Right kidney (tissue), 1 donor: ENCODE data around the gene CMTM7.

Experiments used
- DNase-seq: peaks from one replicate; pipeline ENCODE4 v3.0.0-alpha.2; 2016

Gene CMTM7

DNA sequence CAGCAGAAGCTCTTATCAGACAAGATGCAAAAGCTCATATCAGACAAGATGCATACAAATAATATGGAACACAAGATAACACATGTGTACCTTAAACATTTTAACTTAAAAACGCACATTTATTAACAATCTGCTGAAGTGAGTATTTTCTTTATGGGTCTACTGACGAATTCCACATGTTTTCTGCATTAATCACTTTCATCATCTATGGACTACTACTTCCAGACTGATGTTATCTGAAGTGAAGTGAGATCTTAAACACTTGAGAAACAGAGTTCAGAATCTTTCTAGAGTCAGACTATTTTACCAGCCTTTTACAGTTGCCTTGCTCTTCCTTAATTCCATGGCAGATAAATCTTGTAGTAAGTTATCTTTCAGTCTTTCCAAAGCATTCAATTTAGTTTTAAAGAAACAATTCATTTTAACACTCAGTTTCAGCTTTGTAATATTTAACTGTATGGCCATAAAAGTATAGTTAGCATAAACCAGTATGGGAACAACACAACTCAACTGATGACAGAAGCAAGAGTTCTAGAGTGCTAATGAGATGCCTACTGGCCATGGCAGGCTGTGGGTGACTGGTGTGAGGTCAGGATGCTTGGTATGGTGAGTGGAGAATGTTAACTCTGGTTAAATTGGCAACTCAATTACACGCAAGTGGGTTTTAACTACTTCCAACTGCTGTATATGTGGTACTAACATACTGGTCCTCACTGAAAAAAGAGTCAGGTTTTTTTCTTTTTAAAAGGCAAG, 101.2 kb downstream of the CMTM7 start:
- no peak for DNase-seq

DNA sequence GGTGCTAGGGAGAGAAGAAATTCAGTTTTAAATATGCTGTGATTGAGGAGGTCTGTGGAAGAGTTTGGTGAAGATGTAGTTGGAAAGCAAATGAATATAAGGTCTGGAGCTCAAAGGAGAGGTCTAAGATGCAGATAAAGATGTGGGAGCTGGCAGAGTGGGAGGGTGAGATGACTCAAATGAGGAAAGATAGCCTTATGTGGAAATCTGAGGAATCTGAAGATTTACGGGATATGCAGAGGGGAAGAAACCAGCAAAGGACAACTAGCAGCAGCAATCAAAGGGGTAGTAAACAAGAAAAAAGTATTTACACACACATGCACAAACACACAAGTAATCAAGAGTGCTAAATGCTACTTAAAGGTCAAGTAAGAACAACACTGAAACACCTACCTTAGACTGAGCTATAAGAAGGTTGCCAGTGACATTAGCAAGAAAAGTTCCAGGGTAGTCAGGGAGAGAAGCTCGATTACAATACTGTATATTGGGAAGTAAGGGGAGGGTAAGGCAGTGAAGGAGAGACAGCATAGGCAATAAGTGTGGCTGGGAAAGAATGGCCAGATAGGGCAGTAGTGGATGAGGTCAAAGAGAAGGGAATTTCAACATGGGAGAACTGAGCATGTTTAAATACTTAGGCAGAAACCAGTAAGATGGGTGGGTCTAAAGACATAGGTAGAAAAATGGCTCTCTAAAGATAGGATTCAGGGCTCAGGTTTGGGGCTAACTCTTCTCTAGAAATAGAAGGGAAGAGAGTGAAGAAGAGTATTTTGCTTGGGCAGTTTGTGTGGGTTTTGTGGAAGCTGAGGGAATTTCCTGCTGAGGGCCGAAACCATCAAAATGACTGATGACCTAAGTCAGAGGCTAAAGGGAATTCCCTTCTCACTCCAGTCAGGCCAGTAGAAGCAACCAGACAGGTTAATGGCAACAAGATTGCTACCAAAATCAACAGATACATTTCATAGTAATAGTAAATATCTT, 102.1 kb downstream of the CMTM7 start:
- no peak for DNase-seq

DNA sequence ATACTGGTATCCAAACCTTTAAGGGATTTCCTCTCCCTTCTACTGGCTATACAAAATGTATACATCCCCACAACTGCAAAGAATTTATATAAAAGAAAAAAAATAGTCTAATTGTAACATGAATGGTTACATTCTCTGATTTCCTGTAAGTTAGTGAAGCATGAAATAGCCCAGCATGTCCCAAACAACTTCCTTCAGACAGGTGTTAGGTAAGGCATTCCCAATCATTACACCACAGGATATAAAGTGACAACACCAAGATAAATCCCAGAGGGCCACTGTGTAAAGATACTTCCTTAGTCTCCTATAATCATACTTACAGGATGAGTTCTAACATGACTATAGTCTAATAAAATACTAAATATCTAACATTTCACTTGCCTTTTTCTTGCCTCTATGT, 103.4 kb downstream of the CMTM7 start:
- DNase-seq = no peak

DNA sequence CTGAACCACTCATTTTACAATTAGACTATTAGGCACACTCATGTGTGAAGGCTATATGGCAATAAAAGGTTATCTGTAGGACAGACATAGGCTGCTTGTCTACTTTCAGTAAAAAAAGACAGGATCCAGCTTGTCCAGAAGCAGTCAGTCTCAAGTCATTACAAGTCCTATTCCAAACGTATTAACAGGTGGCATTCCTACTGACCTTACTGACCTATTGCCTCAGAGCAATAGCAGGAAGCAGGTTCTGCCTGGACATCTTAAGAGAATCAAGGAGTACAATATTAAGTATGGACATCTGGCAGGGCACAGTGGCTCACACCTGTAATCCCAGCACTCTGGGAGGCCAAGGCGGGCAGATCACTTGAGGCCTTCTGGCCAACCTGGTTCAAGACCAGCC, 104.0 kb downstream of the CMTM7 start:
- no peak for DNase-seq

DNA sequence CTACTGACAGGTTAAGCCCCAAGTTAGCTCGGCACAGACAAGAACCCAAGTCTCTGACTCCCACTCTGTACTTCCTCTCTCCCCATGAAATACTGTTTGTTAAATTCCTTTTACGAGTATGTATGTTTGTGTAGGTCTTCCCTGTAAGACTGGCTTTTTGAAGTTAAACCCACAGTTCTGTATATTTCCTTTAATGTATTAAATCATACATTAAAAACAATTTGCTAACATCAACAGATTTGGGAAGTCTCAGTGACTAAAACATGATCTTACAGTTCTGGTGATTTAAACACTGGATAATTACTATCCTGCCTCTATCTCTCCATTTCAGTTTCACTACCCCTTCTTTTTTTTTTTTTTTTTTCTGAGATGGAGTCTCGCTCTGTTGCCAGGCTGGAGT, 106.6 kb downstream of the CMTM7 start:
- DNase-seq = no peak

DNA sequence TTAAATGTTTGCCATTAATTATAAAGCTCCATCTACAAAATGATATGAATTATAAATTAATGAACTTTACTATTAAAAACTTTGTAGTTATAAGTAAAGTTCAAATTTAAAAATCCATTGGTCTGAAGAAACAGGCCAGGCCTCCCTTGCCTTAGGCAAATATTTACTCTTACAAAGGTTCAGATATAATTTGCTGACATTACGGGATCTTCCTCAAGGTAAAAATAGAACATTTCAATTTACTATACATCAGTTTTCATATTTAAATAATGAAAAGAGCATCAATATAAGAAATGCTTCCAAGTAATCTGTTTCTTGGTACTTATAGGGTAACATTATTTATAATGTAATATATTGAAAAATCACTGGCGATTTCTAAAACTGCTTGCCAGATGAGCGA, 107.3 kb downstream of the CMTM7 start:
- no peak for DNase-seq

DNA sequence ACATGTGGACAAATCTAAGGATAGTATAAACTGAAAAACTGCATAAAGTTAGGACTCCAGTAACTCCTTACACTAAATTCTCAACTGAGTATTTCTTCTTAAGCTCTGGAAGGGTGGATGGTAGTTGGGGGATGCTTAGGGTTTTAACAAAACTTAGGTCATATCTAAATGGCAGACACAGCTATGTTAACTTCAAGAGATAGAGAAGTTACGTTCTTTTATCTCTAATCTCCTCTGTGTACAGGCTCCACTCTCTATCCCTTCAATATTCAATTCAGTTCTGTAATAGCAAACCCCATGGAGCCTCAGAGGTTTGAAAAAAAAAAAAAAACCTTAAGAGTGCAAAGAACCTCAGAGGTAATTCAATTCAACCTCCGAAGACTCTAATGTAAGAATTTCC, 107.9 kb downstream of the CMTM7 start:
- DNase-seq = no peak

DNA sequence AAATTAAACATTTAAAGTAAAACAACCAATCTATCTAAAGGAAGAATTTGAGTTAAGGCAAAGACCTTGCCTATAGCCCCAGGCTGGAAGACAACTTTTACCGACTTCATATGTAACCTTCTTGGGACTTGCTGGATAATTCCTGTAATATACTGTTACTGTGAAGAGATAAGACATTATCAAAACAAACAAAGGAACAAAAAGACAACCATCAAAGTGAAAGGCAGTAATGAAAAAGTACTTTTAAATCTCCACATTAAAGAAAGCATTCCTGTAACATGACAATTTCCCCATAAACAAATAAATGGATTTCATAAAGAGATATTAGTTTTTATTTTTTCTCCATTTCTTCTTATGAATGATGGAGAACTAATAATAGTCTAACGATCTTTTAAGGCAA, 108.6 kb downstream of the CMTM7 start:
- DNase-seq = no peak

DNA sequence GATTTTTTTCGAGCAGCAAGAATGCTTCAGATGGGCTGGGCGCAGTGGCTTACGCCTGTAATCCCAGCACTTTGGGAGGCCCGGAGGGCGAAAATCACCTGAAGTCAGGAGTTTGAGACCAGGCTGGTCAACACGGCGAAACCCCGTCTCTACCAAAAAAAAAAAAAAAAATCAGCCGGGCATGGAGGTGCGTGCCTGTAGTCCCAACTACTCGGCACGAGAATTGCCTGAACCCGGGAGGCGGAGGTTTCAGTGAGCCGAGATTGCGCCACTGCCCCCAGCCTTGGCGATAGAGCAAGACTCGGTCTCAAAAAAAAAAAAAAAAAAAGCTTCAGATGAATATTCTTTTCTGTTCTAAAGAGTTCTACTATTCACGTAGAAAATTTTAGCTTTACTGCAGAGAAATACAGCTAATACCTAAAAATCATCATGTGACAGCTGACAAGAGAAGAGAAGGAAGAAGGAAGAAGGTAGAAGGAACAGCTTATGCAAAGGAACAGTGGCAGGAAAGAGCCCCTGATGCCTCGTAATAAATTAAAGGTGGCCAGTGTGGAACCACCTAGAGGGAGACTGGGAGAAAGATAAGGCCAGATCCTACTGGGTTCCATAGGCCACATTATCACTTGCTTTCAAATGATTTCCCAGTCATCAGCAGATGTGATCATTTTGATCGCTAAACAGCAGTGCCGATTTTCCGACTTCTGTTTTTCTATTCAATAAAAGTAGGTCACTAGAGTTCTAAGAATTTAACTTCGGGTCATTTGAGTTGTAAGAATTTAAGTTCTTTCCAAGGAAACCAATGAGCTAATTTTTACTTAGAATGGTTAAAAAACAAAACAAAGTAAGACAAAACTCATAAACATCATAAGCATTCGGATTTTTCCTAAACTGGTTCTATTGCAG, 109.5 kb downstream of the CMTM7 start:
- no peak for DNase-seq

DNA sequence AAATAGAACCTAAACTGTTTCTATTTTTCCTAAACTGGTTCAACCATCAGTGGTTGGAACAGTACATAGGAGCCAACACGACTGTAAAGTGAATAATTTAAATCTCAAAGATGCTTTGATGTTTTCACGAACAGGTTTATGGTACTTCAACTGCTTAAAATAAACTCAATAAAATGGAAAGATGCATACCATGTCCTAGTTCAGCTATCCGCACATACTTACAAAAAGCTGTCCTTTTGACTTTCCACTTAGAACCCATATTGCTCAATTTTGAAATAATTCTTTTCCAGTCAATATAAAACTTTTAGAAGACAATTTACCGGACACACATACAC, 110.1 kb downstream of the CMTM7 start:
- DNase-seq = no peak

DNA sequence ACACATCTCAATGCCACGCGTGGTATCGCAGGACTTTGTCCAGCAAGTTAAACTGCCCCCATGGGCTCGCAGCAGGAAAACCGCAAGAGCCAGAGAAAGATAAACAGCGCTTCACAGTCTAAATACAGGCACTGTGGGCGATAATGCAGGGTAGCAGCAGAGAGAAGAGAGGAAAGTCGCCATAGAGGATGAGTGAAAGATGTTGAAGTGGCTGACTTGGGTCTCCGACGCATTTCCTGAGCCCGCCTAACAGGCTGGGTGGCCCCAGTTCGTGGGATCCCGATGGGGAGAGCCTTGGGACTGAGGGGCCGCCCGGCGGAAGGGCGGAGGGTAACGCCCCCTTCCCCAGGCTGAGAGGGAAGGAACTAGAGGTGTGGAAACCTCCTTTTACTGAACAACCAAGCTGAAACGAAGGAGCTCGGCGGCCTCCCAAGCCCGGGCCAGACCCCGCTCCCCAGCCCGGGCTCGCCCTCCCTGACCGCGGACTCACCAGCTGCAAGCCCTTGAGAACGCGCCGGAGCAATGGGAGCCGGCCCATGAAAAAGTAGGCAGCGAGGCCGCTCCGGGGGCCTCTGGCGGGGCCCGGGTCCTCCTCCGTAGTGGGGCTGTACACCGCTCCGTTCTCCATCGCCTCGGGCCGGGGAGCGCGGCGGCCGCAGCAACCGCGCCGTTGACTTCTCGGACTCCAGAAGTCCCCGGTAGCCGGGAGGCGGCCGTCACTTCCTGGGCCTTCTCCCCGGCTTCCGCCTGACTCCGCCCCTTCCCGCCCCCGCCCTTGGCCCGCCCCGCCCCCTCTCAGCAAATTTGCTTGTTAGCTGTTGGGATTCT, 110.7 kb downstream of the CMTM7 start, which contains the start of gene CMTM6:
Gene CMTM6, minus strand, starts transcription at position 735 of the 828 bp plus-strand sequence. Its CDS starts 107 bp downstream, at position 628.
- peak; percentile 98 for DNase-seq

DNA sequence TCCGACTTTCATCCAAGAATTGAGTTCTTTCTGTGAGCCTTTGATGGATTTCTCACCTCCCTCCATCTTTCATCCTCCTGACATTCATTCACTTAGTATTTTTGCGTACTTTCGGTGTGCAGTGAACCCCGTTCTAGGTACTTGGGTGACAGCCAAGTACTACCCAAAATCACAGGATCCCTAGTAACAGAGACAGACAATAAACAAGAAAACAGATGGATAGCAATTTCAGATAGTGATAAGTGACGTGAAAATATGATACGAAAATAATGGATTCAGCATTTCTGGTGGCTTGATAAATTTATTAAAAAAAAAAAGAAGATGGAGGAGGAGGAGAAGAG, 111.3 kb downstream of the CMTM7 start:
- no peak for DNase-seq
